ENCODE results near the gene AFF1. TPM values are rescaled to one million over a fixed set of nuclear protein-coding genes. Genes with fewer than 3 reads are reported as not detected.
"Not testable (repeated sequence)": the region's sequence is repeated elsewhere in the genome, so short reads cannot be mapped to it uniquely, and the experiment has no call there.

The AFF1 gene
- total RNA-seq, 1 donor from 2014 or later: 13.2 TPM

DNA sequence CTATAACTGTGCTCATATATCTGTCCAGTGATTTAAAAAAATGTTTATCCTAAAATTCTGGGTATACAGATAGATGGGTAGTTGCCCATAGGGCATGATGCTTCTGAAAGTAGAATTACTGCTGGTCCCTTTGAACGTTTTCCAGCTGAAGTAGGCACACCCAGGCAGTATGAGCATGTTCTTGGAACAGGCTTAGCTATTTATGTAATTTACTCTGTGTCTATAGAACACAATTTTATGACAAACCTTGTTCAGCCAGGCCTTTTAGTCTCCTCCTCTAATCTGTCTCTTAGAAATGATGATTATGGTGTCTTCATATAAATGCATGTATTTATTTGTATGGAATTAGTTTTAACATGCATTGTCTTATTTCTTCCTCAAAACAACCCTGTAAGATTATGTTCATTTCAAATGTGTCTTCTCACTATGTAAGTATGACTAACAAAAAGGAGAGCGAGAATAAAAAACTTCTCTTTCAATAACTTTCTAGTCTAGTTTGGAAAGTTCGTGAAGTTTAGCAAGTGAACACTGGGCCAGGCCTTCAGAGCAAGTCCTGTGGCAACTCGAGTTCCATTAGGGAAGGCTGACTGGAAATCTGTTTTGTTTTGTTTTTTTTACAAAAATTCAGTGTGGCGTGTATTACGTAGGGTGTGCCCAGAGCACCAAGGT is 142.0 kb downstream of the AFF1 start:
- no peak for DNase-seq (ENCODE audit: low read depth in 2 of 2)

DNA sequence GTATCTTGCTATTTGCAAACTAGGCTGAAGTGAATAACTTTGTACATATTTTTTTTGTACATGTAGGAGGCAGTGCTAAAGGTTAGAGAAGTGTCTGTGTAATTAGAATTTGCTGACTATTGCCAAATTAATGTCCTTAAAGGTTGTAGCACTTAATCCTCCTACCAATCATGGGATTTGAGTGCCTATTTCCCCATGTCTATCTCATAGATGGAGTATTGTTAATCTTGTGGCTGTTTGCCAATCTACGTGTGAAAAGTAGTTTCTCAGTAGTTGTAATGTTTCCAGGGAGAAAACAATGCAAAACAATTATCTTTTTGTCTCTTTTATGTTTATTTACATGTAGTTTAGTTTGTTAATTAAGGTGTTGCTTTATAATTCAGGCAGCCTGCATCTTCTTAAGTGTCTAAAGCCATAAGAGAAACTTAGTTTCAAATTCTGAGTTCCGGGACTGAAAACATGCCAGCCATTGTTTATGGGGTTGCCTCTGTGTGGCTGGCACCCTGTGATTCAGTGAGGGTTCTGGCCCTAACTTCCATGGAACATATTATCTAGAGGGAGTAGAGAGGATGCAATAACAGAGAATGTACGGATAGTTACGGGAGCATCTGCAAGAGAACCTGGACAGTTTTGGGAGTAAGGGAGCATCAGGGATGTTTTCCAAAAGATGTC is 143.2 kb downstream of the AFF1 start:
- DNase-seq (ENCODE audit: low read depth in 2 of 2): peak; percentile 40 to 66

DNA sequence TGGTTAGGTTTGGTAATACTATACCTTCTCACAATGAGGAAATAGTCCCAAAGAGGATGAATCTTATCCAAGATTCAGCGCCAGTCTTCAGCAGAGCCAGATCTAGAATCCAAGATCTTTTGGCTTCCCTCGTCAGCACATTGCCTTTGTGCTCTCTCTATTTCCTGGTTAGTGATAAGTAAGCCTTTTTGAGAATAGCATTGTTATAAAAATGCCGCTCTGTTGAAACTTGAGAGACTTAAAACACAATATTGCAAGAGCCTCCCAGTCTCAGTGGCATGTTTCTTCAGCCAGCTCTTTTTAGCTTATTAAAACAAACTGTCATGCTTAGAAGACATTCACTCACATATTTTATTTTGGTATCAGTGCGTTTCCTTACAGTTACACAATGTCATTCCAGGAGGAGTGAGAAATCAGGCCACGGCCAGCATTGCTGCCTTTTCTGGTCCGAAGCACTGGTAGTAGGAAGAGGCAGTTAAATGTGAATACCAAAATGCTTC is 144.2 kb downstream of the AFF1 start:
- DNase-seq (ENCODE audit: low read depth in 2 of 2): peak in 1 of 2 donors; percentile 55

DNA sequence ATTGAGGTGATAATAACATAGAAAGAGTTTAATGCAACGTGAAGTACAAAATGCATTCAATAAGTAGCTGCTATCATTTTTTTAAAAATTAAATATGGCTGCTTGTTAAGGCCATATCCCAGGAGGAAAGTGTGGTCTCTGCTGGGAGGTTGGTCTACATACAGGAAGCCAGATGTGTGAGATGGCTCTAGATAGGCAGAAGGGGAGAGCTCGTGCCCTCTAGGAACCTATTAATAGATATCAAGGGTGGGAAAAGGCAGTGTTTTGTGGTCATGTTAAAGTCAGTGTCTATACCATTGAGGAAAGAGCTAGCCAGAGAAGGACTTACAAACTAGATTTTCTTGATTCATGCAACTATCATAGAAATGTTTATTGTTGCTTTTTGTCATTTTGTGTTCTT is 145.2 kb downstream of the AFF1 start:
- DNase-seq (ENCODE audit: low read depth in 2 of 2): no peak

DNA sequence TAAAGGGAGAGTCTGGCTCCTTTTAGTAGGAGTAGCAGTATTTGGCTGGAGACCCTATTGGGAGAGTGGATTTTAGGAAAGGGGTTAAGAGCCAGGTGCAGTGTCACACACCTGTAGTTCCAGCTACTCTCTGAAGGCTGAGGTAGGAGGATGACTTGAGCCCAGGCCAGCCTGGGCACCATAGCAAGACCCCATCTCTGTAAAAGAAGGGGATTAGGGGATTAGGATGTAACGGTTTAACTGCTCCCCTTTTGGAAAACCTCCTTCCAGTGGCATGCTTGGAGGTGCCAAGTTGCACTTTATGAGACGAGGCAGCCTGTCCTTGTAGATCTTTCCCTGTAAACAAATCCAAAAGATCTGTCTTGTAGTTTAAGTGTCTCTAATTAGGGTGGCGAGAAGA is 145.7 kb downstream of the AFF1 start:
- DNase-seq (ENCODE audit: low read depth in 2 of 2): no peak

DNA sequence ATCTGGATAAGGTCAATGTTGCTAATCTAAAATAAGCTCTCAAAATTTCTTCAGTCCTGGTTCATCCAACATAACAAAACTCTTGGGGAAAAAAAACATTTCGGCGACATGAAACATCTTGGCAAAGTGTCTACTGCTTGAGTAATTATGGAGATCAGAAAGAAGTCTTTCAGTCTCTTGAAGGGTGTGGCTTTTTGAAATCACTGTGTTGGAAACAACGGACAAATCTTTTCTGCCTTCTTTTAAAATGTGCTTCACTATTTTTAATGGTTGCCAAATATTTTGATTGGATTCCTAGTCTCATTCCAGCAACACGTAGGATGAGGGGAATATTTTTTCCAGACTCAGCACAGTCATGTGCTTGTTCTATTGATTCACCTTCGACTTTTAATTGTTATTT is 147.0 kb downstream of the AFF1 start:
- no peak for DNase-seq (ENCODE audit: low read depth in 2 of 2)

DNA sequence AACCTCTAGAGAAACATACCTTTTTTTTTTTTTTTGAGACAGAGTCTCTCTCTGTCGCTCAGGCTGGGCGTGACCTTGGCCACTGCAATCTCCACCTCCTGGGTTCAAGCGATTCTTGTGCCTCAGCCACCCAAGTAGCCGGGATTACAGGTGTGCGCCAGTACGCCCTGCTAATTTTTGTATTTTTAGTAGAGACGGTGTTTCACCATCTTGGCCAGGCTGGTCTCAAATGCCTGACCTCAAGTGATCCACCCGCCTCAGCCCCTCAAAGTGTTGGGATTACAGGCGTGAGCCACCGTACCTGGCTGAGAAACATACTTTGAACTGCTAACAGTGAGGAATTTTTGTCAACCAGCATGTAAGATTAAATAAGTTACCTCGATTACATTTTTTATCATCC is 150.9 kb downstream of the AFF1 start:
- not testable (repeated sequence) for DNase-seq (ENCODE audit: low read depth in 2 of 2)

DNA sequence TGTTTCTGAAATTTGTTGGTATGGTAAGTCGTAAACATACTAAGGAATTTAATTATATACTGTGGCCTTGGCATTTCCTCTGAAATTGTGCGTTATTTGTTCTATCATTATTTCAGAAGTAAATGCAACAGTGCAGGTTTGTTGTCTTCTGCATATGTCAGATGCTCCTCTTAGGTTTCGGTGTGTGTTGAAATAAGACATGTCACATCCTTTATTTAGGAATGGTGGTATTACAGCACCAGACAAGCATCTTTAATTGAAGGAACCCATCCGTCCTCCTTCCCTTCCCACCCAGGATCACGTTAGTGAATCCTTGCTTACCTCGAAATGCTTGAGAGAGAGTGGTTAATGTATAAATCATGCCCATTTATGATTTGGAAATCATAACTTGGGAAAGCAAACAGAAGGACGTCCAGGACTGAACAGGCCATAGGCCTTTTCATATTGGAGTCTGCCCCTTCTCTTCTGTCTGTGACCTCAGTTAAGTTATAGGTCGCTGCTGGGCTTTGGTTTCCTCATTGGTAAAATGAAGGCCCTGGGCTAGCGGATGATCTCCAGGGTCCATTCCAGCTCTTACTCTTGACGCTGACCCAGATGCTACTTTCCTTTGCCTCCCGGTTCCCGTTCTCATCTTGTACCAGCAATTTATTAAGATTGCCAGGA is 151.5 kb downstream of the AFF1 start:
- no peak for DNase-seq (ENCODE audit: low read depth in 2 of 2)

DNA sequence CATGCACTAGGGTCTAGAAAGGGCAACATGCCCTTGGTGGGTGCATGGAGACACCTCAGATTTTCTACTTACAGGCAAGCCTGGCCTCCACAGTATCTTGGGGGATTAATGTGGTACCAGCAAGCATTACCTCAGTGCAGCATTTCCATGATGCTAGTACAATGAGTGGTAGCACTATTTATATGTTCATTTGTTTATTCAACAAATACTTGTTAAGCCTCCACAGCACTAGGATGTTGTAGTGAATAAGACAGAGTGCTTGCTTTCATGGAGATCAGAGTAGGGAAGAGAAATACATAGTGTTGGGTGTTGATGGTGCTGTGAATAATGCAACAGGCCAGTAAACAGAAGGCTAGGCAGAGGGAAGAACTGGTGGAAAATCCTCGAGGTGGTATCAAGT is 152.2 kb downstream of the AFF1 start:
- no peak for DNase-seq (ENCODE audit: low read depth in 2 of 2)

DNA sequence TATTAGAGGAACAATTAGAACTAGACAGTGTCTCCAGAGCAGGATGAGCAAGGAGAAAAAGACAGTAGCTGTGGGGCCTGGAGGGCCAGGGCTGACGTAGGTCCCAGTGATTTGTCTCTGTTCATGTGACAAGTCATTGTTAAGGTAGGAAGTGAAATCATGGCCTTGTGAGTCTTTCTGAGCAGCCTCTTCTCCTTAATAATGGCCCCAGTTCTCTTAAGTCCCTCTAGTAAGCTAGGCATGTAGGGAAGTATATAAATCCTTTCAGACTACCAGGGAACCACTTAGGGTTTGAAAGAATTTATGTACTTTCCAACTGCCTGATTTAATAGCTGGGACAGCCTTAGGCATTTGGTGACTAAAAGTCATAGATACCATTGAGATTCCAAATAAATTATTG is 152.6 kb downstream of the AFF1 start:
- DNase-seq (ENCODE audit: low read depth in 2 of 2): peak in 1 of 2 donors; percentile 39

DNA sequence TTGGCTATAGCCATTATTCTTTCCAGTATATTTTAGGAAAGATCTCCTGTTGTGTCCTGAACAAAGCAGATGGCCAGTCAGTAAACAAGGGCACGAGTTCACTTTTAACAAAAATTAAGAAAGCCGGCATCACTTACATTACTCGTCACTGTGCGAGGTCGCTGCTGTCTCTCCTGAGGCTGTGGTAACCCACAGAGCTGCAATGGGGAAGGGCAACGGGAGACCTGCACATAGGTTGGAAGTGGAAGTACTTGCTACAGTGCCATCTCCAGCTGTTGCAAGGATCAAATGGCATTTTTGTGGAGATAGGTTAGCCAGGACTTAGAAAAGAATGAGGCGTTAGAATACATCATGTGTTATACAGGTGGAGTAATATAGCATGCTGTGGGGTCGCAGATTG is 153.4 kb downstream of the AFF1 start:
- DNase-seq (ENCODE audit: low read depth in 2 of 2): no peak

DNA sequence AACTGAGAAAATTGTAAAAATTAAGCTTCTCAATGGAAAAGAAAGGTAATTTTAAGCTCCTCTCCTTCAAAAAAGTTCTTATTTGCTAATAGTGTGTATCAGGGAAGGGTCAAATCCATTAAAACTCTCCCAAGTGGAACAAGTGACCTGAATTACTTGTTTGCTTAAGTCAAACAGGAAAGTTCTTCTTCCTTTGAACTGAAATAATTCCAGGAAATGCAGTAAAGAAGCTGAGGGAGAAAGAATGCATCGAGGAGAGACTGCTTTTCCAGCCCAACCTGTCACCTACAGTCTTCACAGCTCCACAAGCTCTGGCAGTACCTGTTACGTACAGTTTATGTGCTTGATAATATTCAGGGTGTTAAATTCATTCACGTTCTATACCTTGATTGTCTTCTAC is 154.6 kb downstream of the AFF1 start:
- DNase-seq (ENCODE audit: low read depth in 2 of 2): peak in 1 of 2 donors; percentile 62

DNA sequence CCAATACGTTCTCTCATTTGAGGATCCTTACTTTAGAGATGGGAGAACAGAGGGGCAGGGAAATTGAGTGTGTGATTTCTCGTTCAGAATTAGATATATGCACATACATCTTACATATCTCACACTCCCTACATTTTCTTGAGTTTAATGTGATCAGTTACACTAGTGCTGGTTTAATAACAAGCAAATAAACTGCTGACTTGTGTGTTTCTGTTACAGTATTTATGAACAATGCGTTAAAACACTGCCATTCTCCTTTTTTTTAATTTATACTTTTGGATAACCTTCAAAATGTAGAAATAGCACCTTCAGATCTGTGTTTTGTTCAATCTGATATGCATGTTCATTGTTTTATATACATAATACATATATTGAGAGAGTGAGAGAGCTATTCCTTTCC is 155.5 kb downstream of the AFF1 start:
- DNase-seq (ENCODE audit: low read depth in 2 of 2): no peak

DNA sequence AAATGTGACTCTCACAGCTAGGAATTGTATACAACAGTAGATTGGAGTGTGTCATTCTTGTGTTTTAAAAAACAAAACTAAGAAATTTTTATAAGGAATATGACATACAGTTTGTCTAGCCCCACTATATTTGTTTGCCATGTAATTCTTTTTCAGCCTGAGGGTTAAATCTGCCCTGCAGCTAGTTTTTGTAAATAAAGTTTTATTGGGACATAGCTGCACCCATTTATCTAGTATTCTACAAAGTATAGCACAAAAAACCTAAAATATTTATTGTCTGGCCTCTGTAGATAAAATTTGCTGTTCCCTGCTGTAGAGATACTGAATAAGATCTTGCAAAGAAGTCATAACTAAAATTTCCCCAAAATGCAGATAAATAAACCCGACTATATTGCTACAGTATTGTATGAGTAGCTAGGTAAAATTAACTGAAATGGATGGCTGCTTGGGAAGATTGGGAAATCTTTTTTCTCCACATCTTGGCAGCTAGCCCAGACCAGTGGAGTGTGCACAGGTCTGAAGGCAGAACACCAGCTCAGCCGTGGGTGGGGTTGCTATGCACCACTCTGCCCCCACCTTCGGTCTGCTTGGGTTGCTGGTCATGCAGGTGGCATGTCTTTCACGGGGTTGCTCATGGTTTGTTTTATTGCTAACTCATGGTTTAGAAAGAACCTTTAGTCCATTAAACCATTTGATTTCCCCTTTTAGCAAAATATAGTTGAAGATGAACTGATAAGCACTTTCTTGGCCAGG is 157.8 kb downstream of the AFF1 start:
- DNase-seq (ENCODE audit: low read depth in 2 of 2): peak; percentile 42 to 71

DNA sequence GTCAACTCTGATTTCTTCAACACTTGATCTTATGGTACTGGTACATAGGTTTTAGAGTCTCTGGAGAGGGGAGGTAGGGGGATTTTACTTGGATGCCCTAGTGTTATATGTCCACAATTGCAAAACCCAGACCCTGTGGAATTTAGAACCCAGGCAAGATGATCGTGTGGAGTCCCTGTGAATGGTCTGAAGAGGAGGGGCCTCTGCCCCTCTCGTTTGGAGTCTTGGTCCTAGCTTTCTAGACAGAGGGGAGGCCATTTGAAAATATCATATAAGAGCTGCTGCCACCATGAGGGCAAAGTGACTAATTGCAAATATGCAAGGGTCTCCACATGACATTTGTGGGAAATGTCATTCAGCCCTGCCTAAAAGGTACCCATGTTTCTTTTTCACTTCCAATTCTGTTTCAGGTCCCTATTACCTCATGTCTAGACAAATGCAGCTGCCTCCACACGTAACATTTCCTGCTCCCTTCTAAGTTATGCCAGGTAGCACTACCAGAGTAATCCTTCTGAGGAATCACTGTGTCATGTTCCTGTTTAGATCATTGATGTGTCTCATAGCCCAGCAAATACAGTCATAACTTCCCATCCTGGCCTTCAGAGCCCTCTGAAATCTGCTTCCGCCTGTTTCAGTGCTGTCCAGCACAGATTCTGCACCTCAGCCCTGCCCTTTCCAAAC is 158.8 kb downstream of the AFF1 start:
- DNase-seq (ENCODE audit: low read depth in 2 of 2): peak; percentile 46 to 72

DNA sequence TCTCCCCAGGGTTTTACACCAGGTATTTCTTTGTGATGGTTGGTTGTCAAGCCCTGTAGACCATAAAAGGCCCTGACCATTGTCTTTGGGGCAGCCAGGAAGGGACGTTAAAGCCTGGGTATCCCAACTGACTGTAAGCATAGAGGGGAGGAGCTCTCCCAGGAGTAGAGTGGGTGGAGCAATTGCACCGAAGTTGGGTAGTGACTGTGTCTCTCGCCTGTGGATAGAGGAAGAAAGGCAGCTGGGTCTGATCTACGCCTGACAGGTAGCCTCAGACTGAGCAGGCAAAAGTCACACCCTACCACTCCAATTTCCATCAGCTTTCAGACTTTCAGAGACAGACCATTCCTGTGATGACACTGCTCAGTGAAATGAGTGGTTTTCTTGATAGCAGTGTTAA is 162.3 kb downstream of the AFF1 start:
- DNase-seq (ENCODE audit: low read depth in 2 of 2): no peak

DNA sequence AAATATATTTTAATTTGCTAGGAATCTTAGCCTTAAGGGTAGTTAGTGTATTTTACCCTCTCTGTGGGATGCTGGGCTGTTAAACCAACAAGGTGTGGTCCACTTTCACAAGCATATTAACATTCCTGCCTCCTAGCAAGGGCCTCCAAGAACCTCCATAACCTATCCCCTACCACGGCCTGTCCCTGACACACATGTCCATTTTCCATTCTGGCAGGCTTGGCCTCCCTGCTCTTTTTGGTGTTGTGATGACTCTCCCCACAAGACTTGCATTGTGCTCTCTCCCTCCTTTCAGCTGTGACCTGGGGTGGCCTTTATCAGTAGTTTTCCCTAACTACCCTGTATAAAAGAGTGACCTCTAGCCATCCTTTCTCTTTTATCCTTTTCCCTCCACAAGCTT is 165.4 kb downstream of the AFF1 start:
- DNase-seq (ENCODE audit: low read depth in 2 of 2): no peak

DNA sequence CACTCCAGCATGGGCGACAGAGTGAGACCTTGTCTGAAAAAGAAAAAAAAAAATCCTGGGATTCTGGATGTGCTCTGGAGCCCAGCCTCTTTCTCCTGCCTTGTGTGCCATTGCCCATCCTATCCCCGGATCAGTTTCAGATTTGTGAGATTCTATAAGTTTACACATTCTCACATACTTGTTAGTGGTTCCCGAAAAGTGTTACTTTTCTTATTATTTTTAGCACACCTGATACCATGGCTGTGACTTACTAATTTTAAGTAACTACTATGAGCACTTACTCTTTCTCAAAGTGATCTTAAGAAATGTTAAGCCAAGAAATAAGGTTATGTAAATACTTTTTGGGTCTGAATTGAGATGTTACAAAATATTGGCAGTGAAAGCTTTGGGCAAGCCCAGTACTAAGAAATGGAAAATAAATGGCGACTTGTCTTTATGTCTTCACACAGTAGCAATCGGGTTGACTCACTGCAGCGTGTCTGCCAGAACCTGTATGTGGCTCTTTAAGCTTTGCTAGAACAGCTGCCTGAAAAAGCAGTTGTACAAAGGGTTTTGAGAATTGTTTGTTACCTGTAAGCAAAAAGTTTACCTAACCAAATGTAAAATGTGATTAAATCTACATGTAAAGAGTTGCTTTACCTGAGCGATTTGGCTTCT is 166.9 kb downstream of the AFF1 start:
- DNase-seq (ENCODE audit: low read depth in 2 of 2): no peak

DNA sequence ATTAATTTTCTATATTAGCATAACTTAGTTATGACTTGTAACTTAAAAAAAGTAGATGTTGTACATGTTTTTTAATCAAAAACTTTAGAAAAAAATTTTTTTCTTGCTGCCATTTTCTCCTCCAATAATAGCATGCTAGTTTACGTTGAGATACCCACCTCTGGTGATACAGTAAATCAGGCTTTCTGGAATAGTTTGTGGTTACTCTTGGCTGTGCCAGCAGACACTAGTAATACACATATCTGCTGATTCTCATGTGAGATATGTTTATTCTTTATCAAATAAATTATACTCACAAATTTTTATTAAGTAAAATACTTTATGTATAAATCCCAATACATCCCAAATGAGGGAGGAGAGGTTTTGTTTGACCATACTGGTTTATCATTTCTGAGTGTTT is 168.3 kb downstream of the AFF1 start:
- no peak for DNase-seq (ENCODE audit: low read depth in 2 of 2)

DNA sequence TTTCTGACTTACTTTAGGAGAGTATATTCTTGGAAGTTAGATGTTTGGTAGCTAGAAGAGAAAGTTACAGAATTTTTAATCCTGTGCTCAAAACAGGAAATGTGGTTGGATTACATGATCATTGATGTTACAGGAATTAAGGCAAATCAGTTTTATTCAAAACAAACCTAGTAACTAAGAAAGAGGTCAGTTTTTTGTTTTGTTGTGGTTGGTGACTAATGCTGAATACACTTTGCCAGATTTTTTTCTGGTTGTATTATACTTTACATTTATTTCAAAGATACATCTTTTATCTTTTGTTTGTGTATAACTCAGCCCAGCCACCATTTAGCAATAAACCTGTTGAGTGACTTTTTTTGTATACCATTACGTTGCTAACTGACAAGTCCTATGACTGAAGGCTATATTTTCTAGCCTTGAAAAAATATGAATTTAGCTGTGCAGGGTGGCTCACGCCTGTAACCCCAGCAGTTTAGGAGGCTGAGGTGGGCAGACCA is 168.9 kb downstream of the AFF1 start:
- peak; percentile 52 to 83 for DNase-seq (ENCODE audit: low read depth in 2 of 2)

All from dermis microvascular lymphatic vessel endothelial cell (primary cell).